NB4 (cell line): Measurements from ENCODE around the gene ABCG1.

Source experiments
- DNase-seq: peaks from one replicate; pipeline ENCODE4 v3.0.0; 2010; ENCODE audit warnings: low read depth
- H3K4me3 ChIP-seq: one replicate; pipeline ENCODE4 v1.5.1; 2011; ENCODE audit warnings: mild to moderate bottlenecking, low read depth, low read length, moderate library complexity
- MYC ChIP-seq: IDR thresholded peaks from 2 replicates; pipeline ENCODE4 v1.6.1; 2011; ENCODE audit warnings: low read depth, low read length
- POLR2A ChIP-seq: IDR thresholded peaks from 2 replicates; pipeline ENCODE4 v1.6.1; 2011; ENCODE audit warnings: mild to moderate bottlenecking; ENCODE audit not compliant: insufficient read length; ENCODE audit errors: extremely low read depth
- TF ChIP-seq, protein P1 (sequence below): IDR thresholded peaks from 2 replicates; pipeline ENCODE4 v1.6.1; 2011; ENCODE audit warnings: low read depth, low read length
- TF ChIP-seq, protein P2 (sequence below): IDR thresholded peaks from one replicate; pipeline ENCODE4 v1.5.1; 2012; ENCODE audit warnings: low read depth, low read length

ABCG1 gene

DNA sequence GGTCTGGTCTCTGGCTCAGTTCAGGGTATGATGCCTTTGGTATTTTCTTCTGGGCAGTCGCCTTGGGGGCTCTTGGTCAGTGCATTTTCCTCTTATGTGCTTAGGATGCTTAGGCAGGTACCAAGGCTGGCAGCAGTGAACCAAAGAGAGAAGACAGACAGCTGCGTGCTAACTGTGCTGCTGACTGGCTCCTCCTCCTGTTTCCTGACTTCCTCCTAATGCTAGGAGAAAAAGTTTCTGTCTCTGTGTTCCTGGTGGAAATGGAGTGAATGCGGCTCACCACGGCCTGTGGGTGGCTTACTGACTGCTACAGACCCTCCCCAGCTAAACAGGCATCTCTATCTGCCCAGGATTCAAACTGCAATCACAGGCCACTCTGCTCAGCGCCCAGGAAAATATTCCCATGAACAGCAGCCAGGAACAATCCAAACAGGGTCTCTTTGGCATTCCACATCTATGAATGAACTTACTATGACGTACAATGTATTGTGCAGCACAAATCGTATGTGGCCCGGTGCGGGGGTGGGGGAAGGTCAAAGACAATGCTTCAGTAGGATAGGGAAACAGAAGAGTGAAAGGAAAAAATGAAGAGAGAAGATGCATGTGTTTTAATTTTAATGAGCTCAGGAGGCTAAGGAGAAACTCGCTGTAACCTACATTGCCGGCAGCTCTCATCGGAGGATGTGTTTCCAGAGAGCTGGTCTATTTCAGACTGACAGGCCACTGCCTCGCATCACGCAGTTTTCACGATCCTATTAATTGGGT lies 2.8 kb downstream of the ABCG1 start:
- H3K4me3 ChIP-seq: no peak overlapping the region
- DNase-seq: no peak
- TF ChIP-seq MYC (no peak), POLR2A (no peak)
- TF ChIP-seq, protein P1, sequence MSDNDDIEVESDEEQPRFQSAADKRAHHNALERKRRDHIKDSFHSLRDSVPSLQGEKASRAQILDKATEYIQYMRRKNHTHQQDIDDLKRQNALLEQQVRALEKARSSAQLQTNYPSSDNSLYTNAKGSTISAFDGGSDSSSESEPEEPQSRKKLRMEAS: no peak
- TF ChIP-seq, protein P2, sequence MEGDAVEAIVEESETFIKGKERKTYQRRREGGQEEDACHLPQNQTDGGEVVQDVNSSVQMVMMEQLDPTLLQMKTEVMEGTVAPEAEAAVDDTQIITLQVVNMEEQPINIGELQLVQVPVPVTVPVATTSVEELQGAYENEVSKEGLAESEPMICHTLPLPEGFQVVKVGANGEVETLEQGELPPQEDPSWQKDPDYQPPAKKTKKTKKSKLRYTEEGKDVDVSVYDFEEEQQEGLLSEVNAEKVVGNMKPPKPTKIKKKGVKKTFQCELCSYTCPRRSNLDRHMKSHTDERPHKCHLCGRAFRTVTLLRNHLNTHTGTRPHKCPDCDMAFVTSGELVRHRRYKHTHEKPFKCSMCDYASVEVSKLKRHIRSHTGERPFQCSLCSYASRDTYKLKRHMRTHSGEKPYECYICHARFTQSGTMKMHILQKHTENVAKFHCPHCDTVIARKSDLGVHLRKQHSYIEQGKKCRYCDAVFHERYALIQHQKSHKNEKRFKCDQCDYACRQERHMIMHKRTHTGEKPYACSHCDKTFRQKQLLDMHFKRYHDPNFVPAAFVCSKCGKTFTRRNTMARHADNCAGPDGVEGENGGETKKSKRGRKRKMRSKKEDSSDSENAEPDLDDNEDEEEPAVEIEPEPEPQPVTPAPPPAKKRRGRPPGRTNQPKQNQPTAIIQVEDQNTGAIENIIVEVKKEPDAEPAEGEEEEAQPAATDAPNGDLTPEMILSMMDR: no peak

DNA sequence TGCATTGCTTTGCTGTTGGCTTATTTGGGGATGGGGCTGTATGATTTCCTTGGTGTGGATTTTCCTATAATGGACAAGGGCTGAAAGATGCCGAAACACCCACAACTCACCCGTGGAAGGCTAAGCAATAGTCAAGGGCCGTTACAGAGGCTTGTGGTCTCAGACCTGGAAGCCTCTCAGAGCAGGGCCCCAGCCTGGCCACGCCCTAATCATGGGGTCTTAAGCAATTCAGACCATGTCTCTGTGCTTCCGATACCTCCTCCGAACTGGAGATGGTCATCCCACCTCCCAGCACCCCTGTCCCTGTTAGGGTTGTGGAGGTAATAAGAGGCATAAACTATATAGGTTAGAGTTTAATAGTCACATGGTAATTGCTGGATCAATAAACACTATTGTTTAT lies 3.4 kb downstream of the ABCG1 start:
- DNase-seq: no peak
- no peak overlapping the region for H3K4me3 ChIP-seq
- TF ChIP-seq, protein P2: no peak
- TF ChIP-seq MYC: no peak
- TF ChIP-seq, protein P1: no peak
- no peak for TF ChIP-seq POLR2A

DNA sequence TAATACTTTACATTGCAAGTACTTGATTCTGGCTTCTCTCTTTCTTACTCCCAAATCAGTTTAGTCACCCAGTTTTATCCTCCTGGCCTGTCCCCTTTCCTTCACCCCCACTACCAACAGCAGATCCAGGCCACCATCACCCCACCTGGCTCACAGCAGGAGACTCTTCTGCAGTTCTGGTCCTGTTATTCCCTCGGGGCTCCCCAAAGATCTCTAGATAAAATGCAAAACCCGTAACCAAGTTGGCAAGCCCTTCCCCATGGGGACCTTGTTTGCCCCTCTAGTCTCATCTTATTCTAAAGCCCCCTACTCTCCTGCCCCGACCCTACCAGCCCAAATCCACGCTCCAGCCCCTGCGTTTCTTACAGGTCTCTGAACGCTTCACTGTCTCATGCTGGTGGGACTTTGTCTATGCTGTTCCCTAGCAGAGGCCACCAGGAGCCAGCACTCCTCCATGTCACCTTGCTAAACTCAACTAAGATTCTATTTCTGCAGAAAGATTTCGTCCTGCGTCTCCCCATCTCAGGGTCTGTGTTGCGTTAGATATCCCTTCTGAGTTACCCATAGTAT lies 4.0 kb downstream of the ABCG1 start:
- no peak for DNase-seq
- TF ChIP-seq, protein P2: no peak
- TF ChIP-seq POLR2A (no peak), MYC (no peak)
- TF ChIP-seq, protein P1: no peak

DNA sequence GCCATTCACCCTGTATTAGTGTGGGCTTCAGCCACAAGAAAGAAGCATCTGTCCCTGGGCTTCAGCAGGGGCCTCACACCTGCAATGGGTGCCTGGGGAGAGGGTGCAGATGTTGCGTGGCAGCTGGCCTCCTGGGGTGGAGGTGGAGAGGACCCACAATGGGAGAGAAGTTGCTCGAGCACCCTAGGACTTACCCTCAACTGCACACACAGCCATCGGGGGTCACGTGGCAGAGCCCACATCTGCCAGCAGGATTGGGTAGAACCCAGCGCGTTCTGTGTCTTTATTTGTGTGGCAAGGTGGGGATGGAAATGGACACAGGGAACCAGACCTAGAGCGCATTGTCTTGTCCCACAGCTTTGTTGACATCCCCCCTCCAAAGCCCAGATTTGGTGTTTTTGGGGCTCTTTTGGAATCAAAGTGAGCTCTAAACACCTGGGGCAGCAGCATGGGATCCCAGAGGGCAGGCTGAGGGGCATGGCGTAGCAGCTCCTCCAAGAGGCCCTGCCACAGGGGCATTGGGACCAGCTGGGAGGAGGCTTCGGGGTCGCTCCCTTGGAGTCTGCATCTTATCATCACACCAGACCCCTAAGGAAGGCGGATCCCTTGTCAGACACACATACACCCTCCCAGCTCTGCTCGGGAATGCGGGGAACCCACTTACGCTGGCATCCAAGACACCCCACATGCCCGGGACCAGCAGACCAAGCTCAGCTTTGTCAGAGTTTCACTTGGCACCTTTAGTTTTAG lies 5.1 kb downstream of the ABCG1 start:
- no peak overlapping the region for H3K4me3 ChIP-seq
- TF ChIP-seq POLR2A: no peak
- TF ChIP-seq, protein P1: no peak
- no peak for TF ChIP-seq MYC
- TF ChIP-seq, protein P2: no peak
- DNase-seq: no peak

More for the DNA sequence above, 4.0 kb downstream of the ABCG1 start:
- H3K4me3 ChIP-seq: no peak overlapping the region

DNA sequence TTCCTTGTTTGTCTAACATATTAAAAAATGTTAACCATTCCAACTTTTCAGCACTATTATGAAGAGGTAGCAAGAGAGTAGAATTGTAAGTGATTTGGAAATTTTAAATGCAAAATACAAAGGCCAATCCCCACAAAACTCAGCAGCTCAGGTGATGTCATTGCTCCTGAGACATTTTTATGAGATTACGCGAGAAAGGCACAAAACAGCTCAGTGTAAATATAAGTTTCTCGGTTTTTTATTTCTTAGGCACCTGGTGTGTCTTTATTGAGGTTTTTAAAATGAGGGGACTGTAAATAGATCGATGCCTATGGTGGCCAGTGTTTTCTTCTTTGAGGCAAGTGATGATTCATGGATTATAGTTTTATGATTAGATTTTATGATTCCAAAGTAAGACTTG lies 6.1 kb downstream of the ABCG1 start:
- no peak for DNase-seq
- H3K4me3 ChIP-seq: no peak overlapping the region
- TF ChIP-seq POLR2A (no peak), MYC (no peak)
- TF ChIP-seq, protein P2: no peak
- TF ChIP-seq, protein P1: no peak
